ENCODE results near the gene MAPKBP1.

MAPKBP1 gene

GRCh38 chr15:41788262-41788661 is 14.0 kb downstream of the MAPKBP1 start:
- no peak for TF ChIP-seq CTCF (IDR thresholded peaks at IDR 0.05; ENCODE audit: low read depth, low read length)

GRCh38 chr15:41789236-41789635 is 15.0 kb downstream of the MAPKBP1 start:
- no peak for DNase-seq (ENCODE audit: extremely low read depth, low read depth)
- no peak for TF ChIP-seq CTCF (IDR thresholded peaks at IDR 0.05; ENCODE audit: low read depth, low read length)

More at GRCh38 chr15:41788262-41788661, 14.0 kb downstream of the MAPKBP1 start:
- no peak for DNase-seq (ENCODE audit: extremely low read depth, low read depth)

GRCh38 chr15:41789662-41790061 is 15.4 kb downstream of the MAPKBP1 start:
- no peak for TF ChIP-seq CTCF (IDR thresholded peaks at IDR 0.05; ENCODE audit: low read depth, low read length)
- no peak for DNase-seq (ENCODE audit: extremely low read depth, low read depth)

- DNase-seq (ENCODE audit: extremely low read depth, low read depth) = no peak
- TF ChIP-seq CTCF (IDR thresholded peaks at IDR 0.05; ENCODE audit: low read depth, low read length) = no peak
These were observed 15.9 kb downstream of the MAPKBP1 start for GRCh38 chr15:41790169-41790568.

GRCh38 chr15:41790756-41791546 is 16.7 kb downstream of the MAPKBP1 start:
- no peak for TF ChIP-seq CTCF (IDR thresholded peaks at IDR 0.05; ENCODE audit: low read depth, low read length)
- no peak for DNase-seq (ENCODE audit: extremely low read depth, low read depth)

GRCh38 chr15:41791547-41791937 is 17.3 kb downstream of the MAPKBP1 start:
- no peak for DNase-seq (ENCODE audit: extremely low read depth, low read depth)
- no peak for TF ChIP-seq CTCF (IDR thresholded peaks at IDR 0.05; ENCODE audit: low read depth, low read length)

- no peak for DNase-seq (ENCODE audit: extremely low read depth, low read depth)
- TF ChIP-seq CTCF (IDR thresholded peaks at IDR 0.05; ENCODE audit: low read depth, low read length) = no peak
These were observed 17.8 kb downstream of the MAPKBP1 start for GRCh38 chr15:41792000-41792637.
